Activated T-cell treated with anti-CD3 and anti-CD28 coated beads, Interleukin-2, amount 50 U/mL, for 72 hours (primary cell): ENCODE measurements around the gene TUBB. TPM values are rescaled to one million over a fixed set of nuclear protein-coding genes. Genes with fewer than 3 reads are reported as not detected.
A peak's percentile ranks its signal among the peaks of the same experiment; 100 is the strongest.
"Not testable (repeated sequence)": the region's sequence is repeated elsewhere in the genome, so short reads cannot be mapped to it uniquely, and the experiment has no call there.

Source experiments
- ATAC-seq, 2 donors: fragments of 150-1000 bp; cut with Tn5 transposase; replicated peaks in 1 of 2; 2 replicates each; pipeline ENCODE4 v1.10.0; 2021; ENCODE audit warnings: moderate library complexity in 2 of 2, mild to moderate bottlenecking in 1 of 2
- DNase-seq, 2 donors: peaks; one replicate each; pipeline ENCODE4 v3.0.0; 2021 to 2022; ENCODE audit warnings: mixed read lengths in 1 of 2
- H3K27ac Mint-ChIP-seq: one replicate; pipeline ENCODE4 v1.8.0; 2022; ENCODE audit warnings: mild to moderate bottlenecking, moderate library complexity, mixed read lengths
- H3K27me3 Mint-ChIP-seq: one replicate; pipeline ENCODE4 v1.8.0; 2022; ENCODE audit warnings: low read depth, mixed read lengths
- H3K36me3 Mint-ChIP-seq, 2 donors: one replicate each; pipeline ENCODE4 v1.8.0; 2022; ENCODE audit warnings: mixed read lengths in 2 of 2, mild to moderate bottlenecking in 1 of 2; ENCODE audit not compliant: insufficient read depth in 2 of 2
- H3K4me1 Mint-ChIP-seq: one replicate; pipeline ENCODE4 v1.8.0; 2022; ENCODE audit warnings: low read depth, mixed read lengths
- H3K4me3 Mint-ChIP-seq, 2 donors: one replicate each; pipeline ENCODE4 v1.8.0; 2022; ENCODE audit warnings: mild to moderate bottlenecking in 2 of 2, mixed read lengths in 2 of 2, moderate library complexity in 2 of 2
- H3K9me3 Mint-ChIP-seq, 2 donors: one replicate each; pipeline ENCODE4 v1.8.0; 2022; ENCODE audit warnings: mixed read lengths in 2 of 2
- total RNA-seq, 2 donors: library from RNA; stranded (reverse); gene quantifications; one replicate each; pipeline ENCODE4 v1.2.3, GENCODE V29; 2022

TUBB gene
- total RNA-seq, 2 donors from 2014 or later: 668 to 724 TPM

DNA sequence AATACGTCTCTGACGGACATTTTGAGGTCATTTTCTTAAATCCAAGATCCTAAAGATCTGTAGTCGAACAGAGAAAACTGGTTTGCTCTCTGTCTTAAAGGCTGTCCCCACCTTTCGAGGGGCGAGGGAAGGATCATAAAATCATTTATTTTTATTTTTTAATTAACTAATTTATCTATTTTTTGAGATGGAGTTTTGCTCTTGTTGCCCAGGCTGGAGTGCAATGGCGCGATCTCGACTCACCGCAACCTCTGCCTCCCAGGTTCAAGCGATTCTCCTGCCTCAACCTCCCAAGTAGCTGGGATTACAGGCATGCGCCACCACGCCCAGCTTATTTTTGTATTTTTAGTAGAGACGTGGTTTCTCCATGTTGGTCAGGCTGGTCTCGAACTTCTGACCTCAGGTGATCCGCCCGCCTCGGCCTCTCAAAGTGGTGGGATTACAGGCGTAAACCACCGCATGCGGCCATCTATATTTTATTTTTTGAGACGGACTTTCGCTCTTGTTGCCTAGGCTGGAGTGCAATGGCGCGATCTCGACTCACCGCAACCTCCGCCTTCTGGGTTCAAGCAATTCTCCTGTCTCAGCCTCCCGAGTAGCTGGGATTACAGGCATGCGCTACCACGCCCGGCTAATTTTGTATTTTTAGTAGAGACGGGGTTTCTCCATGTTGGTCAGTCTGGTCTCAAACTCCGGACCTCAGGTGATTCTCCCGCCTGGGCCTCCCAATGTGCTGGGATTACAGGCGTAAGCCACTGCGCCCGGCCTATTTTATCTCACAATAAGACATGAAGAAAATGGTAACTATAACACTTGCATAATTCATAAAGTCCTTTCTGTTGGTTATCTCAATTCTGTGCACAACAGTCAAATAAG, 2.1 kb upstream of the TUBB start:
- ATAC-seq, H3K9me3 Mint-ChIP-seq, DNase-seq, H3K27me3 Mint-ChIP-seq: not testable (repeated sequence)
- peak overlapping the region; percentile 99 for H3K27ac Mint-ChIP-seq
- peak overlapping the region; percentile 94 to 96 for H3K4me3 Mint-ChIP-seq
- H3K36me3 Mint-ChIP-seq: peaks cover 29 to 60% of the 10 kb centered on the region in 2 donors
- peaks cover 67% of the 10 kb centered on the region for H3K4me1 Mint-ChIP-seq

DNA sequence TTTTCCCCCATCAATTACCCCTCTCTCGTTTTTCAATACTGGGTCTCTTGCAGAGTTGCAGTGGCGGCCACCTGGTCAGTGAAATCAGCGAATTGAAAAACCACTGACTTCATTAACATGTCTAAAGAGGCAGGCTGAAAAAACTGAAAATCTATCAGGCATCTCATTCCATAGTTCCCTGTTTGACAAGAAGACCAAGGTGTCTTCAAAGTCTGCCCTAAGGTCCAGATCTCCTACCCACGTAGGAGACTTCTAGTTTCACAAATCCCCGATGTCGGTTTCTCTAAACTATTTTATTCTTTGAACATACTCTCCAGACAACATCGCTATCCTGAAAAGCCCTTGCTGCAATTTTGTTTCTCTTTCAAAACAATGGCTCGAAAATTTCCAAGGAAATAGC, 796 bp upstream of the TUBB start:
- H3K36me3 Mint-ChIP-seq: peaks cover 32 to 62% of the 10 kb centered on the region in 2 donors
- H3K4me3 Mint-ChIP-seq: peak overlapping the region; percentile 94 to 96
- peak overlapping the region; percentile 99 for H3K27ac Mint-ChIP-seq
- DNase-seq: no peak
- H3K4me1 Mint-ChIP-seq: peaks cover 73% of the 10 kb centered on the region
- ATAC-seq: no peak
- H3K27me3 Mint-ChIP-seq: no peaks in the 10 kb centered on the region
- no peaks in the 10 kb centered on the region for H3K9me3 Mint-ChIP-seq

DNA sequence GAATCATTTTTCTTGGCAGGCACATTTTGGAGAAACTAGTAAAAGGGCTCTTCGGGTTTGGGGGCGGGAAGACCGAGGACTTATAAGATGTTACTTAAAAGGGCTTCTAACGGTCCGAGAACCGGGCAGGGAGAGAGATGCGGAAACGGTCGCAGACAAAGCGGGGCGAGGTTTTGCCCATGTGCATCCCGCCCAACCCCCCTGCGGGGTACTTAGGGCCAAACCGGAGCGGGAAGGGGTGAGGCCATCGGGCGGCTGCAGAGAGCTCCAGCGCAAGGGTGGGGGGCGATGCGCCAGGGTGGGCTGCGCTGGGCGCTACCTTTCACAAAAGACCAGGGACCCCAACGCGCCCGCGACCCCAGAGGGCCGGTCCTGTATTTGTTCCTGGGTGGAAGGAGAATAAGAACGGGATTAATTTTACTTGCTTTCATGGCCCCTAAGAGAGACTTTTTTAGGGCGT, 616 bp downstream of the TUBB start:
- ATAC-seq (no peak), DNase-seq (peak; percentile 77 to 78)
- Mint-ChIP-seq H3K27ac (peak overlapping the region; percentile 99), H3K9me3 (no peaks in the 10 kb centered on the region), H3K27me3 (no peaks in the 10 kb centered on the region), H3K36me3 (peaks cover 33 to 64% of the 10 kb centered on the region in 2 donors), H3K4me1 (peaks cover 71% of the 10 kb centered on the region), H3K4me3 (peak overlapping the region; percentile 94 to 96)

DNA sequence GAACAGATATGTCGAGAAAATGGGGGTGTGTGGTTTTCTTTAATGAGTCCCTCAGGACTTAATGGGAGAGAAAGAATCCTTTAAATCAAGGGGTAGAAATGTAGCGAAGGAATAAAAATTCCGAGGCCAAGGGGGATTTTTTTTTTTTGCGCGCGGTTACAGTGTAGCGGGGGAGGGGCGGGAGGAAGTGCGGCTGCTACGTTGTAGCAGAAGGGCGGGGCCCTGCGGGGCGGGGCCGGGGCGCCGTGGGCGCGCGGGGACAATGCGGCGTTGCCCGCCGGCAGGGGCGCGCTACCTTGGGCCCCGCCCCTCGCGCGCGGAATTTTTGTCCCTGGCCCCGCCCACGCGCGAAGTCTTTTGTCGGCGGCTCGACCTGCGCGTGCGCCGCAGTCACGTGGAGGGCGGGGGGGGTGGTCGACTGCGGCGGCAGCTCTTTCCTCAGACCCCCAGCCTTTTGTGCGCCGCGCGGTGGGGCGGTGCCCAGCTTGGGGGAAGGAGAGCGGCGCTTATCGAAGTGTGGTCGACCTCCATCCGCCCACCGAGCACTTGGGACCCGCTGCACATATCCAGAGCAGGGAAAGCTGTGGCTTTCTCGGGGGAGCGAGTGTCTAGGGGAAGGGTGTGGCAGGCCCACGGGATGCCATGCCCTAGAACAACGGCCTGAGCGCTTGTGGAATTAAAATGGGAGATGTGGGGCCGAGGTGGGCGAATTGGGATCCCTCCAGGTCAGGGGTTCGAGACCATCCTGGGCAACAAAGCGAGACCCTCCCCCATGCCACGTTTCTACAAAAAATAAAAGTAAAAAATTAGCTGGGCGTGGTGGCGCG, 1.3 kb downstream of the TUBB start:
- Mint-ChIP-seq H3K9me3 (no peaks in the 10 kb centered on the region), H3K27ac (peak overlapping the region; percentile 99), H3K27me3 (no peaks in the 10 kb centered on the region), H3K36me3 (peaks cover 32 to 58% of the 10 kb centered on the region in 2 donors), H3K4me1 (peaks cover 64% of the 10 kb centered on the region), H3K4me3 (peak overlapping the region; percentile 94 to 96)
- DNase-seq: peak; percentile 96 to 98
- ATAC-seq: peak; percentile 34 to 37

DNA sequence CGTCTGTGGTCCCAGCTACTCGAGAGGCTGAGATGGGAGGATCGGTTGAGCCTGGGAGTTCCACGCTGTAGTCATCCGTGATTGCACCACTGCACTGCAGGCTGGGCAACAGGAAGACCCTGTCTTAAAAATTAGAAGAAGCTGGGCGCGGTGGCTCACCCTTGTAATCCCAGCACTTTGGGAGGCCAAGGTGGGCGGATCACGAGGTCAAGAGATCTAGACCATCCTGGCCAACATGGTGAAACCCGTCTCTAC, 1.8 kb downstream of the TUBB start:
- H3K27ac Mint-ChIP-seq: peak overlapping the region; percentile 99
- not testable (repeated sequence) for ATAC-seq, H3K27me3 Mint-ChIP-seq, H3K9me3 Mint-ChIP-seq
- peaks cover 28 to 53% of the 10 kb centered on the region in 2 donors for H3K36me3 Mint-ChIP-seq
- H3K4me3 Mint-ChIP-seq: peak overlapping the region; percentile 94 to 96
- peaks cover 59% of the 10 kb centered on the region for H3K4me1 Mint-ChIP-seq
- DNase-seq: peak in 1 of 2 donors; percentile 19

DNA sequence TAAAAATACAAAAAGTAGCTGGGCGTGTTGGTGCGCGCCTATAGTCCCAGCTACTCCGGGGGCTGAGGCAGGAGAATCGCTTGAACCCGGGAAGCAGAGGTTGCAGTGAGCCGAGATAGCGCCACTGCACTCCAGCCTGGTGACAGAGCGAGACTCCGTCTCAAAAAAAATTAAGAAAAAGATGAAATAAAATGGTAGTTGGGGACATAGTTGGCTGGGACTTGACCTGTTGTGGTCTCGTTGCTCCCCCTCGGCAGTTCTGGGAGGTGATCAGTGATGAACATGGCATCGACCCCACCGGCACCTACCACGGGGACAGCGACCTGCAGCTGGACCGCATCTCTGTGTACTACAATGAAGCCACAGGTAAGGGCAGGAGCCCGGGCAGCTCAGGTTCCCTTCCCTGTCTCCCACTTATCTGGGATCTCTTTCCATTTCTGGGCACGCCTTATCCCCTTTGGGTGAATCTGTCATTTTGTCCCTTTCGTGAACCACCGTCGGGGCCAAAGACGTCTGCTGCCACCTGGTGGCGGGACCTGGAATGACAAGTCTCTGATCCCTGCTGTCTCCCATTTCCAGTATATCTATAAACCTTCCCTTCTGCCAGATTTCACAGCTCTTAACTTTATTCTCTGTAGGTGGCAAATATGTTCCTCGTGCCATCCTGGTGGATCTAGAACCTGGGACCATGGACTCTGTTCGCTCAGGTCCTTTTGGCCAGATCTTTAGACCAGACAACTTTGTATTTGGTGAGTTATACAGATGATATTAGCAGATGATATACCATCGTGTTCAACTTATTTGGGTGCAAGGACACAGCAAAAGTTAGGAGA, 2.3 kb downstream of the TUBB start:
- Mint-ChIP-seq H3K27me3 (no peaks in the 10 kb centered on the region), H3K27ac (peak overlapping the region; percentile 99), H3K36me3 (peaks cover 28 to 50% of the 10 kb centered on the region in 2 donors), H3K4me1 (peaks cover 55% of the 10 kb centered on the region), H3K9me3 (no peaks in the 10 kb centered on the region), H3K4me3 (peak overlapping the region; percentile 94 to 96)
- DNase-seq: peak; percentile 81 to 88
- no peak for ATAC-seq

DNA sequence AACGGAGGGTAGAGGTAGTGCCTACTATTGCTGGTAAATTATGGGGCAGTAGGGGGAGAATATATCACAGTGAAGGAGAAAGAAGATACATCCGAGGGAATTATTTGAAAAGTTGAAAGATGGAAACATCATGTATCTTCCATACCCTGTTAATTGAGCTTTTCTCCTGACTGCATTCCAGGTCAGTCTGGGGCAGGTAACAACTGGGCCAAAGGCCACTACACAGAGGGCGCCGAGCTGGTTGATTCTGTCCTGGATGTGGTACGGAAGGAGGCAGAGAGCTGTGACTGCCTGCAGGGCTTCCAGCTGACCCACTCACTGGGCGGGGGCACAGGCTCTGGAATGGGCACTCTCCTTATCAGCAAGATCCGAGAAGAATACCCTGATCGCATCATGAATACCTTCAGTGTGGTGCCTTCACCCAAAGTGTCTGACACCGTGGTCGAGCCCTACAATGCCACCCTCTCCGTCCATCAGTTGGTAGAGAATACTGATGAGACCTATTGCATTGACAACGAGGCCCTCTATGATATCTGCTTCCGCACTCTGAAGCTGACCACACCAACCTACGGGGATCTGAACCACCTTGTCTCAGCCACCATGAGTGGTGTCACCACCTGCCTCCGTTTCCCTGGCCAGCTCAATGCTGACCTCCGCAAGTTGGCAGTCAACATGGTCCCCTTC, 3.1 kb downstream of the TUBB start:
- not testable (repeated sequence) for DNase-seq, ATAC-seq, H3K27me3 Mint-ChIP-seq, H3K9me3 Mint-ChIP-seq
- peaks cover 53% of the 10 kb centered on the region for H3K4me1 Mint-ChIP-seq
- peak overlapping the region; percentile 99 for H3K27ac Mint-ChIP-seq
- peak overlapping the region; percentile 94 to 96 for H3K4me3 Mint-ChIP-seq
- H3K36me3 Mint-ChIP-seq: peaks cover 28 to 48% of the 10 kb centered on the region in 2 donors

DNA sequence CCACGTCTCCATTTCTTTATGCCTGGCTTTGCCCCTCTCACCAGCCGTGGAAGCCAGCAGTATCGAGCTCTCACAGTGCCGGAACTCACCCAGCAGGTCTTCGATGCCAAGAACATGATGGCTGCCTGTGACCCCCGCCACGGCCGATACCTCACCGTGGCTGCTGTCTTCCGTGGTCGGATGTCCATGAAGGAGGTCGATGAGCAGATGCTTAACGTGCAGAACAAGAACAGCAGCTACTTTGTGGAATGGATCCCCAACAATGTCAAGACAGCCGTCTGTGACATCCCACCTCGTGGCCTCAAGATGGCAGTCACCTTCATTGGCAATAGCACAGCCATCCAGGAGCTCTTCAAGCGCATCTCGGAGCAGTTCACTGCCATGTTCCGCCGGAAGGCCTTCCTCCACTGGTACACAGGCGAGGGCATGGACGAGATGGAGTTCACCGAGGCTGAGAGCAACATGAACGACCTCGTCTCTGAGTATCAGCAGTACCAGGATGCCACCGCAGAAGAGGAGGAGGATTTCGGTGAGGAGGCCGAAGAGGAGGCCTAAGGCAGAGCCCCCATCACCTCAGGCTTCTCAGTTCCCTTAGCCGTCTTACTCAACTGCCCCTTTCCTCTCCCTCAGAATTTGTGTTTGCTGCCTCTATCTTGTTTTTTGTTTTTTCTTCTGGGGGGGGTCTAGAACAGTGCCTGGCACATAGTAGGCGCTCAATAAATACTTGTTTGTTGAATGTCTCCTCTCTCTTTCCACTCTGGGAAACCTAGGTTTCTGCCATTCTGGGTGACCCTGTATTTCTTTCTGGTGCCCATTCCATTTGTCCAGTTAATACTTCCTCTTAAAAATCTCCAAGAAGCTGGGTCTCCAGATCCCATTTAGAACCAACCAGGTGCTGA, 3.9 kb downstream of the TUBB start:
- peak in 1 of 2 donors; percentile 9 for DNase-seq
- H3K9me3 Mint-ChIP-seq, ATAC-seq, H3K27me3 Mint-ChIP-seq: not testable (repeated sequence)
- H3K4me3 Mint-ChIP-seq: peak overlapping the region; percentile 94 to 96
- H3K27ac Mint-ChIP-seq: peak overlapping the region; percentile 99
- peaks cover 28 to 48% of the 10 kb centered on the region in 2 donors for H3K36me3 Mint-ChIP-seq
- peaks cover 51% of the 10 kb centered on the region for H3K4me1 Mint-ChIP-seq

DNA sequence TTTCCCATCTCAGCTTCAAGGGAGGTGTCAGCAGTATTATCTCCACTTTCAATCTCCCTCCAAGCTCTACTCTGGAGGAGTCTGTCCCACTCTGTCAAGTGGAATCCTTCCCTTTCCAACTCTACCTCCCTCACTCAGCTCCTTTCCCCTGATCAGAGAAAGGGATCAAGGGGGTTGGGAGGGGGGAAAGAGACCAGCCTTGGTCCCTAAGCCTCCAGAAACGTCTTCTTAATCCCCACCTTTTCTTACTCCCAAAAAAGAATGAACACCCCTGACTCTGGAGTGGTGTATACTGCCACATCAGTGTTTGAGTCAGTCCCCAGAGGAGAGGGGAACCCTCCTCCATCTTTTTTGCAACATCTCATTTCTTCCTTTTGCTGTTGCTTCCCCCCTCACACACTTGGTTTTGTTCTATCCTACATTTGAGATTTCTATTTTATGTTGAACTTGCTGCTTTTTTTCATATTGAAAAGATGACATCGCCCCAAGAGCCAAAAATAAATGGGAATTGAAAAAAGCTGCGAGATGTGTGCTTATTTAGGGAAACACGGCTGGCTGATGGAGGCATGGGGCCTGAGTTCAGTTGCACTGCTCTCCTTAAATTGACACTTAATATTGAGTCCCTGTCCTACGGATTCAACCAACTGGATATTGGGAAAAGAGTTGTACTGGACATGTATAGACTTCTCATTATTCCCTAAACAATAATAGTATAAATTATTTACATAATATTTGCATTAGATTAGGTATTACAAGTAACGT, 4.9 kb downstream of the TUBB start:
- peaks cover 47% of the 10 kb centered on the region for H3K4me1 Mint-ChIP-seq
- ATAC-seq: no peak

DNA sequence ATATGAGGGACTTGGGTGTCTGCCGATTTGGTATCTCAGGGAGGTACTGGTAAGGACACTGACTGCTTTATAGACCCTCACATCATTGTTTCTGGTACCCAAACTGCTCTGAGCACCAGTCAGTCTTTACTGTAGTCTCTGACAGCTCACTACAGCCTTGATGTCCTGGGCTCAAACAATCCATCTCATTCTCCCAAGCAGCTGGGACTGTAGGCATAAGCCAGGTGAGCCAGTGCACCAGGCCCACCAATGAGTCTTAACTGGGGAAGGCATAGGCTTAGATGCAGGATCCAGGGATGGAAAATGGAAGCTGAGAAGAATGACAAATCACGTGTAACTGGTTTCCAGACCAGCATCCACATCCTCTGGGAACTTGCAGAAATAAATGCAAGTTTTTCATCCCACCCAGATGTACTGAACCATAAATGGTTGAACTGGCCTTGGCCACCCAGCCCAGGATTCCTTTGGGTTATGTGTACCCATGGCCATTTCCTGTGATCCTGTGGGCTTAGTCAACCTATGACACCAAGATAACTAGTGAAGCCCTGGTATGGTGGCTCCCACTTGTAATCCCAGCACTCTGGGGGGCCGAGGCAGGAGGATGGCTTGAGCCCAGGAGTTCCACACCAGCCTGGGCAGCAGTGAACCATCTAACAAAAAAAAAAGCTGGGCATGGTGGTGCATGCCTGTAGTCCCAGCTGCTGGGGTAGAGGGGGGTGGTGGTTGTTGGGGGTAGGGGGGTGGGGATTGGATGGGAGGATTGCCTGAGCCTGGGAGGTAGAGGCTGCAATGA, 5.8 kb downstream of the TUBB start:
- H3K9me3 Mint-ChIP-seq: no peaks in the 10 kb centered on the region
- H3K27ac Mint-ChIP-seq: peak overlapping the region; percentile 85
- peaks cover 28 to 42% of the 10 kb centered on the region in 2 donors for H3K36me3 Mint-ChIP-seq
- no peak for DNase-seq
- H3K4me3 Mint-ChIP-seq: no peak overlapping the region
- peaks cover 56% of the 10 kb centered on the region for H3K4me1 Mint-ChIP-seq
- no peaks in the 10 kb centered on the region for H3K27me3 Mint-ChIP-seq
- ATAC-seq: no peak

More for the DNA sequence above, 4.9 kb downstream of the TUBB start:
- DNase-seq: no peak
- Mint-ChIP-seq H3K27me3 (no peaks in the 10 kb centered on the region), H3K27ac (peak overlapping the region; percentile 55), H3K36me3 (peaks cover 29 to 49% of the 10 kb centered on the region in 2 donors), H3K4me3 (peak overlapping the region; percentile 81 to 94), H3K9me3 (no peaks in the 10 kb centered on the region)
